Spleen (tissue), 7 donors: ENCODE results near the gene OBSCN.

Source experiments
- CTCF ChIP-seq, 11 experiments: fragments of 200-600 bp in 7 of 11; fragments of 450-650 bp in 4 of 11; sonication (generic) in 4 of 11; IDR thresholded peaks in 8 of 11; conservative IDR thresholded peaks in 3 of 11; 1 replicate in 7 of 11; 2 replicates in 4 of 11; pipeline versions ENCODE4 v1.4.0 to v1.8.0; 2016 to 2021; ENCODE audit warnings: antibody characterized with exemption in 11 of 11, inconsistent platforms in 4 of 11, mild to moderate bottlenecking in 1 of 11
- POLR2A ChIP-seq, 3 donors: fragments of 450-650 bp; IDR thresholded peaks; one replicate each; pipeline ENCODE4 v1.5.1; 2017; ENCODE audit warnings: antibody characterized with exemption in 3 of 3, mild to moderate bottlenecking in 1 of 3
- POLR2AphosphoS5 ChIP-seq, 3 donors: sonication (generic); formaldehyde crosslinking; IDR thresholded peaks; one replicate each; pipeline ENCODE4 v1.5.1; 2017; ENCODE audit warnings: antibody characterized with exemption in 3 of 3
- donor health status: DM: no; HTN: no; CAD: no; lungs with moderate emphysema.
- donor health status: DM: no; HTN: no; CAD: no.
- donor health status: DM: no; HTN: no; CAD: no.

GRCh38 chr1:228308628-228309325, 100.9 kb downstream of the OBSCN start:
- TF ChIP-seq CTCF (IDR thresholded peaks at IDR 0.05 in 8 of 11, conservative IDR thresholded peaks at IDR 0.05 in 3 of 11) (no peak), POLR2AphosphoS5 (IDR thresholded peaks at IDR 0.05) (peak in 2 of 3 donors; percentile 7 to 10), POLR2A (IDR thresholded peaks at IDR 0.05) (no peak)
